ENCODE measurements around the gene RARRES2.
"Not testable (repeated sequence)": the region's sequence is repeated elsewhere in the genome, so short reads cannot be mapped to it uniquely, and the experiment has no call there.

DNA sequence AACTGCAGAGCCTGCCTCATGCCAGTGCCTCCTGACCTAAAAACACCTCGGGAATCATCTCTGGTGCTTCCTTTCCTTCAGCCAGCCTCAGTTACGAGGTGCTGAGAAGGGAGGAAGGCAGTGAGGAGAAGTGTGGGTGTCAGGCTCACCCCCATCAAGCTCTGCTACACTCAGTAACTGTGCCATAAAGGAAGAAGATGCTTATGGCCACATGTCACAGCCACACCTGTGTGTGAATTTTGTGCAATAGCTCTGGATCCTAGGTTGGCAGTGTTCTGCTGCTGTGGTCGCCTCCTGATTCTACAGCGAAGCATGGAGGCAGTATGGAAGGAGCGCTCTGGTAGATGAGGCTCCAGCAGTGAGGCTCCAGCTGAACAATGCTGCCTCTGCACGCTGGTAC, 52.6 kb downstream of the RARRES2 start:
- TF ChIP-seq, protein P1, sequence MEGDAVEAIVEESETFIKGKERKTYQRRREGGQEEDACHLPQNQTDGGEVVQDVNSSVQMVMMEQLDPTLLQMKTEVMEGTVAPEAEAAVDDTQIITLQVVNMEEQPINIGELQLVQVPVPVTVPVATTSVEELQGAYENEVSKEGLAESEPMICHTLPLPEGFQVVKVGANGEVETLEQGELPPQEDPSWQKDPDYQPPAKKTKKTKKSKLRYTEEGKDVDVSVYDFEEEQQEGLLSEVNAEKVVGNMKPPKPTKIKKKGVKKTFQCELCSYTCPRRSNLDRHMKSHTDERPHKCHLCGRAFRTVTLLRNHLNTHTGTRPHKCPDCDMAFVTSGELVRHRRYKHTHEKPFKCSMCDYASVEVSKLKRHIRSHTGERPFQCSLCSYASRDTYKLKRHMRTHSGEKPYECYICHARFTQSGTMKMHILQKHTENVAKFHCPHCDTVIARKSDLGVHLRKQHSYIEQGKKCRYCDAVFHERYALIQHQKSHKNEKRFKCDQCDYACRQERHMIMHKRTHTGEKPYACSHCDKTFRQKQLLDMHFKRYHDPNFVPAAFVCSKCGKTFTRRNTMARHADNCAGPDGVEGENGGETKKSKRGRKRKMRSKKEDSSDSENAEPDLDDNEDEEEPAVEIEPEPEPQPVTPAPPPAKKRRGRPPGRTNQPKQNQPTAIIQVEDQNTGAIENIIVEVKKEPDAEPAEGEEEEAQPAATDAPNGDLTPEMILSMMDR (IDR thresholded peaks at IDR 0.05; ENCODE audit: insufficient read depth, low read length): not testable (repeated sequence)
- TF ChIP-seq GABPA (IDR thresholded peaks at IDR 0.05; ENCODE audit: low read depth); POLR2AphosphoS5 (IDR thresholded peaks at IDR 0.05; ENCODE audit: low read depth); SPI1 (IDR thresholded peaks at IDR 0.05; ENCODE audit: borderline replicate concordance, low read depth): not testable (repeated sequence)

Data from HL-60 (cell line).